Smooth muscle cell (in vitro differentiated cells): ENCODE results near the gene TRIP6. TPM values are rescaled to one million over a fixed set of nuclear protein-coding genes. Genes with fewer than 3 reads are reported as not detected.
A peak's percentile ranks its signal among the peaks of the same experiment; 100 is the strongest.

Source experiments
- DNase-seq: peaks from one replicate; lab custom pipeline; 2025; ENCODE audit not compliant: unreplicated experiment; lab: John Stamatoyannopoulos, UW
- H2AFZ ChIP-seq: fragments of 200-600 bp; sonication (generic); 2 replicates; pipeline ENCODE4 v1.6.0; 2016; ENCODE audit warnings: antibody characterized with exemption, low read depth, mild to moderate bottlenecking
- H3F3A ChIP-seq: fragments of 200-600 bp; sonication (generic); 2 replicates; pipeline ENCODE4 v1.6.0; 2017; ENCODE audit warnings: antibody characterized with exemption, low read depth
- H3K27ac ChIP-seq: fragments of 200-600 bp; sonication (generic); 2 replicates; pipeline ENCODE4 v1.5.1; 2016; ENCODE audit warnings: low read depth, mild to moderate bottlenecking
- H3K27me3 ChIP-seq: fragments of 200-600 bp; sonication (generic); 2 replicates; pipeline ENCODE4 v1.6.1; 2016; ENCODE audit warnings: low read depth, mild to moderate bottlenecking
- H3K36me3 ChIP-seq: fragments of 200-600 bp; sonication (generic); 2 replicates; pipeline ENCODE4 v1.5.1; 2016; ENCODE audit warnings: low read depth
- H3K4me1 ChIP-seq: fragments of 200-600 bp; sonication (generic); 2 replicates; pipeline ENCODE4 v1.5.1; 2016; ENCODE audit warnings: low read depth
- H3K4me2 ChIP-seq: fragments of 200-600 bp; sonication (generic); 2 replicates; pipeline ENCODE4 v1.6.0; 2016; ENCODE audit warnings: mild to moderate bottlenecking
- H3K4me3 ChIP-seq: fragments of 200-600 bp; sonication (generic); 2 replicates; pipeline ENCODE4 v1.5.1; 2016; ENCODE audit warnings: mild to moderate bottlenecking
- H3K79me2 ChIP-seq: fragments of 200-600 bp; sonication (generic); 2 replicates; pipeline ENCODE4 v1.6.0; 2016; ENCODE audit warnings: low read depth, mild to moderate bottlenecking
- H3K9ac ChIP-seq: fragments of 200-600 bp; sonication (generic); 2 replicates; pipeline ENCODE4 v1.6.0; 2016; ENCODE audit warnings: low read depth
- H3K9me3 ChIP-seq: fragments of 200-600 bp; sonication (generic); replicated peaks from 2 replicates; pipeline ENCODE4 v1.5.1; 2016; ENCODE audit warnings: low read depth
- H4K20me1 ChIP-seq: fragments of 200-600 bp; sonication (generic); 2 replicates; pipeline ENCODE4 v1.6.0; 2016; ENCODE audit warnings: low read depth
- WGBS: methylation state at CpG from one replicate; pipeline ENCODE4 v1.1.7; 2016; ENCODE audit warnings: low lambda C conversion rate; 5-methylcytosine and 5-hydroxymethylcytosine counted together
- polyA plus RNA-seq: library from polyadenylated mRNA; unstranded; fragments of >200 nt; fragmentation: Nextera tagmentation; extraction: Ambion mirVana; gene quantifications from 2 replicates; pipeline ENCODE4 v1.2.1, GENCODE V29; 2016
- total RNA-seq: library from RNA; depleted of rRNA; stranded (reverse); fragments of >200 nt; gene quantifications from 2 replicates; pipeline ENCODE4 v1.2.3, GENCODE V29; 2014
- TF ChIP-seq, protein P1 (sequence below): fragments of 200-600 bp; sonication (generic); IDR thresholded peaks from 2 replicates; pipeline ENCODE4 v1.5.1; 2017; ENCODE audit warnings: borderline replicate concordance, mild to moderate bottlenecking, antibody characterized with exemption; ENCODE audit not compliant: insufficient read depth, poor library complexity, severe bottlenecking

Gene TRIP6
- total and polyA plus RNA-seq, 2 experiments from 2014 or later, result 46.8 to 65.6 TPM

DNA sequence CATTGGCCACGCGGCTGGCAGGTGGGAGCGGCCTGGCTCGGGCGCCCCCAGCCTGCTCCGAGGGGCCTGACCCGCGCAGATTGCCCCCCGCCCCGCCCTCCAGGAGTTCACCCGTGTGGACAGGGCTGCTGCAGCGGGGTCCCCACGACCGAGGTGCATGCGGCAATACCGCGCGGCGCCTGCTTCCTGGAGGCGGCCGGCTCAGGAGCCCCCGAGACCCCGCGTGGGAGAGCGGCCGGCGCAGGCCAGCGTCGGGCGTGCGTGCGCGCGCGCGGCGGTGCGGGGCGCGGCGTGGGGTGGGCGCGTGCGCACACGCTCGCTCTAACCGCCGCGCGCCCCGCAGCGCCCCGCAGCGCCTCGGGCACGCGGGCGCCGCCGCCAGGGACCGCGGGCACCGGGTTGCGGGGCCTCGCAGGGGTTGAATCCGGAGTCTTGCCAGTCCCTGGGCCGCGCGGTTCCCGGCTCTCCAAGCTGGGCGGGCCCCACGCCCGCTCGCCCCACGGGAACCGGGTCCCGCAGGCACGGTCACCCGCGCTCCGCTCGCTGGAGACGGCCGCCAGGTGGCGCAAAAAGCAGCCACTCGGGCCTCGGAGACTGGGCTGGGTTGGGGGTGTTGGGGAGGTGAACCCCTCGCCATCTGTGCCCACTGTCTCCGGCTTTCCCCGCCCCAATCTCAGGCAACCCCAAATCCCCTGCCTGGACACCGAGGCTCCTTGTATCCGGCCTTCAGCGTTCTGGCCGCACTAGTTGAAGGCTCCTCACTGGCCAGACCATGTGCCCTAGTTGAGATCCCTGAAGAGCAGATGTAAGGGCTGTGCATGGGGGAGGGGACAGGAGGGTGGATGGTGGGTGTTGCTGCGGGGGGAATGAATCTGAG, 29.8 kb downstream of the TRIP6 start:
- no peaks in the 10 kb centered on the region for H4K20me1 ChIP-seq
- TF ChIP-seq, protein P1, sequence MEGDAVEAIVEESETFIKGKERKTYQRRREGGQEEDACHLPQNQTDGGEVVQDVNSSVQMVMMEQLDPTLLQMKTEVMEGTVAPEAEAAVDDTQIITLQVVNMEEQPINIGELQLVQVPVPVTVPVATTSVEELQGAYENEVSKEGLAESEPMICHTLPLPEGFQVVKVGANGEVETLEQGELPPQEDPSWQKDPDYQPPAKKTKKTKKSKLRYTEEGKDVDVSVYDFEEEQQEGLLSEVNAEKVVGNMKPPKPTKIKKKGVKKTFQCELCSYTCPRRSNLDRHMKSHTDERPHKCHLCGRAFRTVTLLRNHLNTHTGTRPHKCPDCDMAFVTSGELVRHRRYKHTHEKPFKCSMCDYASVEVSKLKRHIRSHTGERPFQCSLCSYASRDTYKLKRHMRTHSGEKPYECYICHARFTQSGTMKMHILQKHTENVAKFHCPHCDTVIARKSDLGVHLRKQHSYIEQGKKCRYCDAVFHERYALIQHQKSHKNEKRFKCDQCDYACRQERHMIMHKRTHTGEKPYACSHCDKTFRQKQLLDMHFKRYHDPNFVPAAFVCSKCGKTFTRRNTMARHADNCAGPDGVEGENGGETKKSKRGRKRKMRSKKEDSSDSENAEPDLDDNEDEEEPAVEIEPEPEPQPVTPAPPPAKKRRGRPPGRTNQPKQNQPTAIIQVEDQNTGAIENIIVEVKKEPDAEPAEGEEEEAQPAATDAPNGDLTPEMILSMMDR, result peak; percentile 87
- H2AFZ ChIP-seq, result no peak overlapping the region
- WGBS, result 2% methylated on average over 72 of the region's 95 CpGs
- DNase-seq, result peak; percentile 21
- H3K4me3 ChIP-seq, result peak overlapping the region; percentile 34
- peaks cover 26% of the 10 kb centered on the region for H3K27me3 ChIP-seq
- H3K36me3 ChIP-seq, result no peaks in the 10 kb centered on the region
- H3K4me1 ChIP-seq, result peaks cover 18% of the 10 kb centered on the region
- H3K27ac ChIP-seq, result no peak overlapping the region
- no peaks in the 10 kb centered on the region for H3F3A ChIP-seq
- peak overlapping the region; percentile 100 for H3K4me2 ChIP-seq
- H3K9me3 ChIP-seq, result no peaks in the 10 kb centered on the region
- no peaks in the 10 kb centered on the region for H3K79me2 ChIP-seq
- H3K9ac ChIP-seq, result no peak overlapping the region

- Histone ChIP-seq H3F3A (no peaks in the 10 kb centered on the region), H3K4me3 (no peak overlapping the region), H2AFZ (no peak overlapping the region), H3K9ac (no peak overlapping the region), H3K27me3 (peaks cover 26% of the 10 kb centered on the region), H3K4me2 (no peak overlapping the region), H3K79me2 (no peaks in the 10 kb centered on the region), H3K27ac (no peak overlapping the region), H3K9me3 (no peaks in the 10 kb centered on the region), H3K4me1 (peaks cover 18% of the 10 kb centered on the region), H3K36me3 (no peaks in the 10 kb centered on the region), H4K20me1 (no peaks in the 10 kb centered on the region)
- no peak for DNase-seq
- 82% methylated on average over 13 of the region's 13 CpGs for WGBS
- TF ChIP-seq, protein P1, result no peak
Observed at GRCh38 chr7:100897772-100898454, 30.7 kb downstream of the TRIP6 start.

GRCh38 chr7:100899432-100899831, 32.2 kb downstream of the TRIP6 start:
- TF ChIP-seq, protein P1, result no peak
- H3K4me2 ChIP-seq, result no peak overlapping the region
- no peak overlapping the region for H3K27ac ChIP-seq
- H3K4me3 ChIP-seq, result no peak overlapping the region
- no peaks in the 10 kb centered on the region for H3K36me3 ChIP-seq
- H2AFZ ChIP-seq, result no peak overlapping the region
- H3K79me2 ChIP-seq, result no peaks in the 10 kb centered on the region
- H4K20me1 ChIP-seq, result no peaks in the 10 kb centered on the region
- peaks cover 26% of the 10 kb centered on the region for H3K27me3 ChIP-seq
- DNase-seq, result no peak
- 95% methylated on average over 5 of the region's 5 CpGs for WGBS
- H3F3A ChIP-seq, result no peaks in the 10 kb centered on the region
- no peaks in the 10 kb centered on the region for H3K9me3 ChIP-seq
- no peak overlapping the region for H3K9ac ChIP-seq
- H3K4me1 ChIP-seq, result peaks cover 12% of the 10 kb centered on the region
